ENCODE measurements around the gene BBS2. TPM values are rescaled to one million over a fixed set of nuclear protein-coding genes. Genes with fewer than 3 reads are reported as not detected.

The BBS2 gene
- total RNA-seq, 1 donor from 2014 or later = 29.0 TPM

DNA sequence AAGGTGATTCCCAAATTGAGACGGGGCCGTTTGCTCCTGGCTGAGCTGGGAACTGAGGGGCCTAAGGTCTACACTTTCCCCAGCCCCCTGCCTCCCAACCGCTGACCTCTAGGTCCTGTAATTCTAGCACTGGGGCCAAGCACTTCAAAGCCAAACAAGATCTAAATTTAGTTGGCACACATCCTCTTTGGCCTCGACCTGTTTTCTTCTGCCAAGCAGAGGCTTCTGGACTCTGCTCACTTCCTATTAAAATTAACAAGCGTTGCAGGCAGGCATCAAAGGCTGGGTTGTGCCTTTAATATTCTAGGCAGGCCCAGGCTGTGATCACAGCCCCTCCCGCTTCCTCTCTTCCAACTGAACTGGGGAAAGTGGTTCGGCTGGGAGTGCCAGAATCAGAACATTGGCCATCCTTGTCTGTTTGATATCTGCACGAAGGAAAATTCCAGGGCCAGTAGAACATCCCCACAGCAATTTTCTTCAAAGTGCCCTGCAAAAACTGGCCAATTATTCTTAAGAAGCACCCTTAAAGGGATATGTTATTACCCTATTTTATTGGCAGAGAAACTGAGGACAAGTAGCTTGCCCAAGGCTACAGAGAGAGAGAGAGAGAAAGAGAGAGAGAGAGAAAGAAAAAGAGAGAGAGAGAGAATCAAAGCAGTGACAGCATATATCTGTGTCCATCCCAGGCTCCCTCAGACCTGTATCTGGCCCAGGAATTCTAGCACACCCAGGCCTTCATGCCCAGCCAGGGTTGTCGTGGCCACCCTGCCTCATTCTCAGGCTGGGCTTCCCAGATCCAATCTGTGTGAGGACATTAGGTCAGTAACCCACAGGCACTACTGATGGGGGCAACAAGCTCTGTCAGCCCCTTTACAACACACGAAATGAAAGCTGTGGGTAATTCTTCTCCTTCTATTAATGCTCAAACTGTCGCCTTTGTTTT, 32.2 kb upstream of the BBS2 start:
- Histone ChIP-seq H3K36me3 (ENCODE audit: insufficient read depth, low read length) (no peaks in the 10 kb centered on the region), H3K4me2 (ENCODE audit: low read length) (no peak overlapping the region), H3K79me2 (ENCODE audit: insufficient read depth, low read length) (no peaks in the 10 kb centered on the region), H3K4me1 (ENCODE audit: insufficient read depth, low read length) (peaks cover 8% of the 10 kb centered on the region), H3K9me3 (ENCODE audit: insufficient read depth, low read depth, low read length) (no peaks in the 10 kb centered on the region), H3K9ac (ENCODE audit: low read length) (no peak overlapping the region), H3K4me3 (ENCODE audit: insufficient read depth, low read depth, low read length) (no peak overlapping the region), H2AFZ (ENCODE audit: low read depth, low read length) (no peak overlapping the region), H3K27ac (ENCODE audit: low read depth, low read length) (no peak overlapping the region), H3K27me3 (ENCODE audit: insufficient read depth, low read length) (no peaks in the 10 kb centered on the region), H4K20me1 (ENCODE audit: insufficient read depth, low read length) (no peaks in the 10 kb centered on the region)
- Mint-ChIP-seq H3K9me3 (ENCODE audit: unreplicated experiment) (no peaks in the 10 kb centered on the region), H3K4me3 (ENCODE audit: unreplicated experiment) (no peak overlapping the region), H3K4me1 (ENCODE audit: low read depth, unreplicated experiment) (peaks cover 6% of the 10 kb centered on the region), H3K27ac (ENCODE audit: unreplicated experiment) (no peak overlapping the region), H3K27me3 (ENCODE audit: low read depth, unreplicated experiment) (peaks cover 22% of the 10 kb centered on the region), H3K36me3 (ENCODE audit: low read depth, unreplicated experiment) (no peaks in the 10 kb centered on the region)
- FAIRE-seq (no peak), DNase-seq (ENCODE audit: low read depth) (no peak)
- no peak for TF ChIP-seq EZH2 (IDR thresholded peaks at IDR 0.05; ENCODE audit: insufficient read depth, low read length)
- TF ChIP-seq, protein P1, sequence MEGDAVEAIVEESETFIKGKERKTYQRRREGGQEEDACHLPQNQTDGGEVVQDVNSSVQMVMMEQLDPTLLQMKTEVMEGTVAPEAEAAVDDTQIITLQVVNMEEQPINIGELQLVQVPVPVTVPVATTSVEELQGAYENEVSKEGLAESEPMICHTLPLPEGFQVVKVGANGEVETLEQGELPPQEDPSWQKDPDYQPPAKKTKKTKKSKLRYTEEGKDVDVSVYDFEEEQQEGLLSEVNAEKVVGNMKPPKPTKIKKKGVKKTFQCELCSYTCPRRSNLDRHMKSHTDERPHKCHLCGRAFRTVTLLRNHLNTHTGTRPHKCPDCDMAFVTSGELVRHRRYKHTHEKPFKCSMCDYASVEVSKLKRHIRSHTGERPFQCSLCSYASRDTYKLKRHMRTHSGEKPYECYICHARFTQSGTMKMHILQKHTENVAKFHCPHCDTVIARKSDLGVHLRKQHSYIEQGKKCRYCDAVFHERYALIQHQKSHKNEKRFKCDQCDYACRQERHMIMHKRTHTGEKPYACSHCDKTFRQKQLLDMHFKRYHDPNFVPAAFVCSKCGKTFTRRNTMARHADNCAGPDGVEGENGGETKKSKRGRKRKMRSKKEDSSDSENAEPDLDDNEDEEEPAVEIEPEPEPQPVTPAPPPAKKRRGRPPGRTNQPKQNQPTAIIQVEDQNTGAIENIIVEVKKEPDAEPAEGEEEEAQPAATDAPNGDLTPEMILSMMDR (IDR thresholded peaks at IDR 0.05; ENCODE audit: insufficient read depth, low read depth, low read length) = no peak

GRCh38 chr16:56549744-56550385, 30.0 kb upstream of the BBS2 start:
- Mint-ChIP-seq H3K36me3 (ENCODE audit: low read depth, unreplicated experiment) (no peaks in the 10 kb centered on the region), H3K4me3 (ENCODE audit: unreplicated experiment) (no peak overlapping the region), H3K27ac (ENCODE audit: unreplicated experiment) (peak overlapping the region; percentile 77), H3K27me3 (ENCODE audit: low read depth, unreplicated experiment) (peaks cover 15% of the 10 kb centered on the region), H3K9me3 (ENCODE audit: unreplicated experiment) (no peaks in the 10 kb centered on the region), H3K4me1 (ENCODE audit: low read depth, unreplicated experiment) (peaks cover 6% of the 10 kb centered on the region)
- no peak overlapping the region for H2AFZ ChIP-seq (ENCODE audit: low read depth, low read length)
- H3K4me1 ChIP-seq (ENCODE audit: insufficient read depth, low read length) = peaks cover 8% of the 10 kb centered on the region
- H3K27me3 ChIP-seq (ENCODE audit: insufficient read depth, low read length) = peaks cover 2% of the 10 kb centered on the region
- H3K79me2 ChIP-seq (ENCODE audit: insufficient read depth, low read length) = no peaks in the 10 kb centered on the region
- no peak overlapping the region for H3K9ac ChIP-seq (ENCODE audit: low read length)
- TF ChIP-seq, protein P1 (IDR thresholded peaks at IDR 0.05; ENCODE audit: insufficient read depth, low read depth, low read length) = no peak
- H3K4me3 ChIP-seq (ENCODE audit: insufficient read depth, low read depth, low read length) = no peak overlapping the region
- no peak overlapping the region for H3K4me2 ChIP-seq (ENCODE audit: low read length)
- no peak for FAIRE-seq
- H3K36me3 ChIP-seq (ENCODE audit: insufficient read depth, low read length) = no peaks in the 10 kb centered on the region
- H4K20me1 ChIP-seq (ENCODE audit: insufficient read depth, low read length) = no peaks in the 10 kb centered on the region
- DNase-seq (ENCODE audit: low read depth) = no peak
- no peak overlapping the region for H3K27ac ChIP-seq (ENCODE audit: low read depth, low read length)
- H3K9me3 ChIP-seq (ENCODE audit: insufficient read depth, low read depth, low read length) = no peaks in the 10 kb centered on the region

Measured in astrocyte (in vitro differentiated cells and primary cell).